H9 (cell line): ENCODE measurements around the gene MTCP1. TPM values are rescaled to one million over a fixed set of nuclear protein-coding genes. Genes with fewer than 3 reads are reported as not detected.
A peak's percentile ranks its signal among the peaks of the same experiment; 100 is the strongest.

Experiments used
- DNase-seq: peaks from one replicate; pipeline ENCODE4 v3.0.0-alpha.2; 2017
- H2AFZ ChIP-seq: one replicate; pipeline ENCODE4 v1.6.1; 2013; ENCODE audit warnings: mild to moderate bottlenecking, low read length, control low read depth, moderate library complexity
- H2AK5ac ChIP-seq: 2 replicates; pipeline ENCODE4 v1.6.1; 2013; ENCODE audit warnings: low read length, control low read depth, mixed read lengths; ENCODE audit not compliant: insufficient read length
- H2BK120ac ChIP-seq: one replicate; pipeline ENCODE4 v1.6.1; 2013; ENCODE audit warnings: low read depth, mild to moderate bottlenecking, low read length, control low read depth, inconsistent platforms; ENCODE audit not compliant: poor library complexity, severe bottlenecking
- H2BK12ac ChIP-seq: 2 replicates; pipeline ENCODE4 v1.6.1; 2013; ENCODE audit warnings: low read length, control low read depth, mixed read lengths, low read depth; ENCODE audit not compliant: insufficient read length
- H2BK15ac ChIP-seq: 2 replicates; pipeline ENCODE4 v1.6.1; 2013; ENCODE audit warnings: low read depth, low read length, control low read depth
- H2BK20ac ChIP-seq: one replicate; pipeline ENCODE4 v1.6.1; 2013; ENCODE audit warnings: low read depth, mild to moderate bottlenecking, low read length, control low read depth, inconsistent platforms; ENCODE audit not compliant: poor library complexity, severe bottlenecking
- H2BK5ac ChIP-seq: 2 replicates; pipeline ENCODE4 v1.6.1; 2013; ENCODE audit warnings: low read length, control low read depth, mixed read lengths; ENCODE audit not compliant: insufficient read length
- H3K14ac ChIP-seq: 2 replicates; pipeline ENCODE4 v1.6.1; 2013; ENCODE audit warnings: low read length, control low read depth; ENCODE audit not compliant: insufficient read depth
- H3K18ac ChIP-seq: 2 replicates; pipeline ENCODE4 v1.6.1; 2013; ENCODE audit warnings: low read depth, mild to moderate bottlenecking, mixed read lengths, low read length, control low read depth; ENCODE audit not compliant: insufficient read length
- H3K23ac ChIP-seq: 2 replicates; pipeline ENCODE4 v1.6.1; 2013; ENCODE audit warnings: low read length, control low read depth, mixed read lengths, low read depth; ENCODE audit not compliant: insufficient read length
- H3K23me2 ChIP-seq: 2 replicates; pipeline ENCODE4 v1.6.1; 2013; ENCODE audit warnings: low read depth, mild to moderate bottlenecking, mixed read lengths, low read length, control low read depth; ENCODE audit not compliant: insufficient read length, poor library complexity, severe bottlenecking
- H3K27ac ChIP-seq: 2 replicates; pipeline ENCODE4 v1.5.1; 2013; ENCODE audit warnings: low read length, control low read depth, mixed read lengths, low read depth; ENCODE audit not compliant: insufficient read length
- H3K27me3 ChIP-seq: 2 replicates; pipeline ENCODE4 v1.6.1; 2013; ENCODE audit warnings: low read length, control low read depth, inconsistent platforms; ENCODE audit not compliant: insufficient read depth
- H3K4ac ChIP-seq: 2 replicates; pipeline ENCODE4 v1.6.1; 2013; ENCODE audit warnings: low read depth, mild to moderate bottlenecking, control low read depth, inconsistent platforms, low read length, moderate library complexity
- H3K4me1 ChIP-seq: 2 replicates; pipeline ENCODE4 v1.6.1; 2013; ENCODE audit warnings: low read length, control low read depth, inconsistent platforms; ENCODE audit not compliant: insufficient read depth
- H3K4me2 ChIP-seq: 2 replicates; pipeline ENCODE4 v1.6.1; 2013; ENCODE audit warnings: low read length, control low read depth, mixed read lengths; ENCODE audit not compliant: insufficient read length, insufficient read depth
- H3K56ac ChIP-seq: 2 replicates; pipeline ENCODE4 v1.6.1; 2013; ENCODE audit warnings: low read depth, mild to moderate bottlenecking, mixed read lengths, low read length, control low read depth; ENCODE audit not compliant: insufficient read length
- H3K79me1 ChIP-seq: 2 replicates; pipeline ENCODE4 v1.6.1; 2013; ENCODE audit warnings: low read depth, mild to moderate bottlenecking, moderate library complexity, low read length, control low read depth, inconsistent platforms; ENCODE audit not compliant: insufficient read depth, poor library complexity, severe bottlenecking
- H3K79me2 ChIP-seq: 2 replicates; pipeline ENCODE4 v1.6.1; 2013; ENCODE audit warnings: low read length, control low read depth, inconsistent platforms; ENCODE audit not compliant: insufficient read depth
- H3K9ac ChIP-seq: 2 replicates; pipeline ENCODE4 v1.6.1; 2013; ENCODE audit warnings: low read length, control low read depth, mixed read lengths; ENCODE audit not compliant: insufficient read length; ENCODE audit errors: extremely low read depth
- H3K9me3 ChIP-seq: one replicate; pipeline ENCODE4 v1.6.1; 2013; ENCODE audit warnings: low read depth, low read length, inconsistent platforms; ENCODE audit not compliant: control insufficient read depth
- H3T11ph ChIP-seq: one replicate; pipeline ENCODE4 v1.6.1; 2013; ENCODE audit warnings: mild to moderate bottlenecking, low read length, control low read depth, inconsistent platforms
- H4K20me1 ChIP-seq: one replicate; pipeline ENCODE4 v1.6.1; 2013; ENCODE audit not compliant: control insufficient read depth, insufficient read length, insufficient read depth
- H4K5ac ChIP-seq: 2 replicates; pipeline ENCODE4 v1.6.1; 2013; ENCODE audit warnings: low read depth, mild to moderate bottlenecking, mixed read lengths, low read length, control low read depth; ENCODE audit not compliant: insufficient read length
- H4K8ac ChIP-seq: replicated peaks from 2 replicates; pipeline ENCODE4 v1.6.1; 2013; ENCODE audit warnings: low read length, control low read depth, mixed read lengths, low read depth; ENCODE audit not compliant: insufficient read length
- H4K91ac ChIP-seq: 2 replicates; pipeline ENCODE4 v1.6.1; 2013; ENCODE audit warnings: low read depth, mild to moderate bottlenecking, moderate library complexity, mixed read lengths, low read length, control low read depth; ENCODE audit not compliant: insufficient read length
- H3K27ac Mint-ChIP-seq, 3 experiments: 2 replicates in 2 of 3; 3 replicates in 1 of 3; pipeline ENCODE4 v1.8.0; 2020 to 2021; ENCODE audit warnings: mixed read lengths in 3 of 3, mild to moderate bottlenecking in 1 of 3, moderate library complexity in 1 of 3
- H3K27me3 Mint-ChIP-seq: 2 replicates; pipeline ENCODE4 v1.8.0; 2021; ENCODE audit warnings: low read depth, mild to moderate bottlenecking, moderate library complexity, mixed read lengths
- H3K36me3 Mint-ChIP-seq, 3 experiments: 2 replicates in 2 of 3; 3 replicates in 1 of 3; pipeline ENCODE4 v1.8.0; 2020 to 2021; ENCODE audit warnings: low read depth in 3 of 3, mixed read lengths in 3 of 3; ENCODE audit not compliant: insufficient read depth in 1 of 3
- H3K4me1 Mint-ChIP-seq, 2 experiments: 2 replicates each; pipeline ENCODE4 v1.8.0; 2020; ENCODE audit warnings: mixed read lengths in 2 of 2
- H3K4me3 Mint-ChIP-seq, 2 experiments: 2 replicates in 1 of 2; 3 replicates in 1 of 2; pipeline ENCODE4 v1.8.0; 2020 to 2021; ENCODE audit warnings: mild to moderate bottlenecking in 2 of 2, mixed read lengths in 2 of 2, moderate library complexity in 1 of 2
- H3K9me3 Mint-ChIP-seq, 2 experiments: 2 replicates in 1 of 2; 3 replicates in 1 of 2; pipeline ENCODE4 v1.8.0; 2020; ENCODE audit warnings: mild to moderate bottlenecking in 2 of 2, mixed read lengths in 2 of 2, moderate library complexity in 1 of 2
- CTCF ChIP-seq: fragments of 200-600 bp; sonication (generic); conservative IDR thresholded peaks from 3 replicates; pipeline ENCODE4 v1.8.0; 2021; ENCODE audit warnings: antibody characterized with exemption, mild to moderate bottlenecking
- WGBS: extraction: QIAGEN DNeasy Blood & Tissue Kit; methylation state at CpG from one replicate; pipeline ENCODE4 v1.1.7; 2013; ENCODE audit warnings: missing lambda C conversion rate, low lambda C conversion rate, mixed read lengths; ENCODE audit not compliant: insufficient read length; ENCODE audit errors: extremely low coverage; 5-methylcytosine and 5-hydroxymethylcytosine counted together
- total RNA-seq: library from RNA; stranded (reverse); gene quantifications from 2 replicates; pipeline ENCODE4 v1.2.1, GENCODE V29; 2021

Gene MTCP1
- total RNA-seq, 1 experiment from 2014 or later = 21.4 TPM

GRCh38 chrX:155065035-155065734 lies 5.8 kb downstream of the MTCP1 start:
- Histone ChIP-seq H3K14ac (no peak overlapping the region), H3K18ac (no peak overlapping the region), H2AK5ac (no peak overlapping the region), H2BK20ac (no peak overlapping the region), H4K5ac (no peak overlapping the region), H3K27ac (no peak overlapping the region), H3K27me3 (no peaks in the 10 kb centered on the region), H2BK15ac (no peak overlapping the region), H3K4me2 (no peak overlapping the region), H2BK120ac (no peak overlapping the region), H2BK5ac (no peak overlapping the region), H4K91ac (no peak overlapping the region), H3K9me3 (peaks cover 40% of the 10 kb centered on the region), H3K4me1 (no peaks in the 10 kb centered on the region), H3K23ac (no peak overlapping the region), H3K4ac (no peak overlapping the region), H3K9ac (no peak overlapping the region), H3T11ph (no peak overlapping the region), H2AFZ (no peak overlapping the region), H4K8ac (no peak overlapping the region), H2BK12ac (no peak overlapping the region), H3K79me1 (no peaks in the 10 kb centered on the region), H3K56ac (no peak overlapping the region), H4K20me1 (no peaks in the 10 kb centered on the region), H3K23me2 (peaks cover 4% of the 10 kb centered on the region), H3K79me2 (no peaks in the 10 kb centered on the region)
- no peak for TF ChIP-seq CTCF
- Mint-ChIP-seq H3K27me3 (no peaks in the 10 kb centered on the region), H3K27ac (peak overlapping the region in 2 of 3 experiments; percentile 30 to 50; a peak in 2 of 7 replicates), H3K9me3 (peaks cover 43 to 52% of the 10 kb centered on the region in 2 experiments), H3K4me1 (peaks cover 4 to 8% of the 10 kb centered on the region in 2 experiments; a peak in 1 of 4 replicates), H3K4me3 (no peak overlapping the region), H3K36me3 (peaks cover 0 to 11% (median 1%) of the 10 kb centered on the region in 3 experiments; a peak in 3 of 7 replicates)
- no CpG with 5 or more reads among the region's 8 CpGs for WGBS
- DNase-seq = no peak
